ENCODE data around the gene CD46.
A peak's percentile ranks its signal among the peaks of the same experiment; 100 is the strongest.

Gene CD46

DNA sequence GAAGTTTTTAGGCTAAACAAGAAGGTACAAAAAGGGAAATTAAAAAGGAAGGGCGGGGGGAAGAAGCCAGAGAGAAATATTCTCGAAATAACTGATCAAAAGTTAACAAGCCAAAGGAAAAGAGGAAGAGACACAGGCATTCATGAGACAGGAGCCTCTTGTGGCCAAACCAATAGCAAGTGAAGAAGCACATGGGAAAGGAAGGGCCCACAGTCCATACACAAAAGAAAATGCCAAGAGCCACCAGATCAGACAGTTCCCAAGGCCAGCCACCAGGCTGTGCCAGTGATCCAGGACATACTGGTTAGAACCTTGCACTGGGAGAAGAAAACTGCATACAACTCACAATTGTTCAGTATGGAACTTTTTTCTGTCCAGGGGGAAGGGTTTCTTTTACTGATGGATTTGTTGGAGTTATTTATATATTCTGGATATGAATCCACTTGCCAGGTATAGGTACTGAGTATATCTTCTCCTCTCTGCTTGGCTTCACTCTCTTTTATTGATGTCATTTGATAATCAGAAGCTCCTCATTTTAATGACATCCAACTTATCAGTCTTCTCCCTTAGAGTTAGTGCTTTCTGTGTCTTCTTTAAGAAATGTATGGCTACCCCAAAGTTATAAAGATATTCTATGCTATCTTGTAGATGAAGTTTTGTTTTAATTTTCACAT is 76.8 kb downstream of the CD46 start:
- peak; percentile 98 for DNase-seq (ENCODE audit: low spot score)

DNA sequence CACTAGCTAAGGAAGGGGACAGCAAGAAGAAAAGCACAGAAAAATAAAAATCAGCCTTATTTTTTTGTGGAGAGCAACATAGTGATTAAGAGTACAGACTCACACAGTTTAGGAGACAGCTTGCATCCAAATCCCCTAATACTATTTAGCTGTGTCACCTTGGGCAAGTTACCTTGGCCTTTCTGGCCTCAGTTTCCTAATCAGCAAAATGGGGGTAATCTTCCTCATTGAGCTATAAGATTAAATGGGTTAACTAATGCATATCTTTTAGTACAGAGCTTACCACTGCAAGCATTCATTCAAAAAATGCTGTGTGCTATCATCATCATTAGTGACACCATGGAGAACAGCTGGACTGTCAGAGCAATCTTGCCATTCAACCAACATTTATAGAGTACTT is 77.7 kb downstream of the CD46 start:
- DNase-seq (ENCODE audit: low spot score), result no peak

DNA sequence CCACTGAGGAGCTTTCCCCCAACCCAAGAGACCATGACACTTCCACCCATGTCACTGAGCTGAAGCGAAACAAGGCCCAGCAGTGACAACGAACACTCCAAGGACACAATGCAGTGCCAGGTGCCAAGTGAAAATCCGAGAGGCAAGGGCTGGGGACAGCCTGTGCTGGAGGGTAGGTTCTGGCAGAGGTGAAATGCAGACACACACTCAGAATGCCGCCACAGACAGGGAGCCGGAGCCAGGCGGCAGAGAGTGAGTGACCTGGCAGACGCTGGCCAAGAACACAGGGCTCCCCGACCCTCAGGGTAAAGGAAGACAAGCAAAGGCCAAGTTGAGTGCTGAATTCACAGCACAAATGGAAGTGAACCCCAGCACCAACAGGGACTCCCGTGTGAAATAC is 78.9 kb downstream of the CD46 start:
- no peak for DNase-seq (ENCODE audit: low spot score)

DNA sequence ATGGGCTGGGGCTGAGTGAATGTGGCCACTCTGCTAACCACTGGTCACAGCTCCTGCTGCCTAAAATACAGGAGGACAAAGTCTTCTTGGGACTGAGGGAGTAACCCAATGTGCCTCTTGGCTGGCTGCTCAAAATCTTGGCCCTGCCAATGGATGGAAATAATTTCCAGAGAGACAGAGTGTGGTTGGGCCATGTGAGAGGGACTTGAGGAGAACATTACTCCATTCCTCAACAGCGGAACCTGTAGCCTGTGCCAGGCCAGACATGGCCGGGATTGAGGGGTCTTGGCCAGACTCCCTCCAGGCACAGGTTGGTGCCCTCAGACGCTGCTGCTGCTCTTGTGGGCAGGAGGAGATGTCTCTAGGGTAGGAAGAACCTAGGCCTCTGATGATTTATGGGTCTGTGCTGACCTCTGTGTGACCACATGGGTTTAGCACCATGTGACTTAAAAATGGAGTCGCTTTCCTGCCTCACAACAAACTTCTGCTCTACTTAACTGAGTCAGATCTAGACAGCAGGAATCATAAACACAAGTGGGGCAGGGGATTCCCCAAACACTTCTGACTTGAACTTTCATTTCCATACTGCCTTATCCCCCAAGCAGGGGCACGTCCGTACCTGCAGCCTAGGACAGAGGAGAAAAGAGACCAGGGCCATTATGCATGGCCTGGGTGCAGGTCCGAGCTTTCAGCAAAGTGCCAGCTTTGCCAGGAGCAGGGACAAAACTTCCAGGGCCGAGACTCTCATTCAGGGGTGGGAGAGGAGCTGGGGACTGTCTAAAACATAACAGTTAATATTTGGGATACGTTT is 79.9 kb downstream of the CD46 start:
- DNase-seq (ENCODE audit: low spot score), result no peak

DNA sequence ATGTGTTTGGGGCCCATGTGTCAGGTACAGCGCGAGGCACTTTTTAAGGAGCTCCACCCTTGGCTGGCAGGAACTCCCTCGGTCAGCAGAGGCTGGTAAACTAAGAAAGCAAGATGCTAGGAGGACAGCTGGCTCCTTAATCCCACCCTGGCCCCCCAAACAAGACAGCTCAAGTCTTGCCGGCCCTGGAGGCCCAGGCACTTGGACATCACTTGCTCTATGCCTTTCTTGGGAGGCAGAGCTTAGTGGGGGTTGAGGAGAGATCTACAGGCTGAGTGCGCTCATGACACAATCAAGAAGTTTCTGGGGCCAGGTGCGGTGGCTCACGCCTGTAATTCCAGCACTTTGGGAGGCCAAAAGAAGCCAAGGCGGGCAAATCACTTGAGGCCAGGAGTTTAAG is 80.9 kb downstream of the CD46 start:
- no peak for DNase-seq (ENCODE audit: low spot score)

DNA sequence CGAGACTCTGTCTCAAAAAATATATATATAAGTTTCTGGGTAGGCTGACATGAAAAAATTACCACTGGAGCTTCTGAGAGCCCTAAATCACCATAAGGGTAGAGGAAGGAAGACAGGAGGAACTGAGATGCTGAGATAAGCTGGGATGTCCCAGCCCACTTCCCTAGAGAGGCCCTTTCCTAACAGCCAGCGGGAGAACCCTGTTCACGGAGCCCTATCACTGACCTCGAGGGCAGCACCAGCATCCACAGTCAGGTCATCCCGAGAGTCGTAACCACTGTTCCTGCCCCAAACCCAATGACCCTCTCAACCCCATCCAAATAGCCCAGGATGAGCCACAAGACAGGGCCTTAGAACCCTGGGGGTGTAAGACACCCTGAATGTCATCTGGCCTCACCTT is 81.5 kb downstream of the CD46 start:
- DNase-seq (ENCODE audit: low spot score), result no peak

DNA sequence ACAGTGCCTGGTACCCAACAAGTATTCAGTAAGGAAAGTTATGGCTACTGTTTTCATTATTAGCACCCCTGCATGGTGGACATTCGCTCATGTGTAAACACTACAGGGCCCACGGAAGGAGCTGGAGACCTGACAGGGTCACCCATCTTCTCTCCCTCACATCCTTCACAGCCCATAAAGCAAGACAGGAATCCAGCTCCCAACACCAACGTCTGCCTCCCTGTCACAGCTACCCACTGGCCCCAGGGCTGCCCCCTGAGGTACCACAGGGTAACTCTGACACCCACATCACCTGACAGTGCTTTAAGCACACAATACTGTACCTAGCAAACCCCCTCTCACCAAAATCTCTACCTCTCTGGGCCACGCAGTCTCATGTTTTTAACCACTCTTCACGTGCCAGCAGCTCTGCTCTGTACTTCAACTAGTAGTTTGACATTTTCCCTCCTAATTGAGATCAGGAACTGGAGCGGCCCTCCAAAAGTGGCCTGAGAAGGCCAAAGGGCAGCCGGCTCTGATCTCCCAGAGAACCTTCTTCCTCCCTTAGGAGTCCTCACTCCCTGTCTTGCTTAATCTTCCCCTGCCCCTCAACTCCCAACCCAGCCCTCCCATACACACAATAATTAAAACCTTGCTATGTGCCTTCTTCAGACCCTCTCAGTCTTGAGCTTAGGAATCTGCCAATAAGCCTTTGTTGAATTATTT is 82.3 kb downstream of the CD46 start:
- no peak for DNase-seq (ENCODE audit: low spot score)

DNA sequence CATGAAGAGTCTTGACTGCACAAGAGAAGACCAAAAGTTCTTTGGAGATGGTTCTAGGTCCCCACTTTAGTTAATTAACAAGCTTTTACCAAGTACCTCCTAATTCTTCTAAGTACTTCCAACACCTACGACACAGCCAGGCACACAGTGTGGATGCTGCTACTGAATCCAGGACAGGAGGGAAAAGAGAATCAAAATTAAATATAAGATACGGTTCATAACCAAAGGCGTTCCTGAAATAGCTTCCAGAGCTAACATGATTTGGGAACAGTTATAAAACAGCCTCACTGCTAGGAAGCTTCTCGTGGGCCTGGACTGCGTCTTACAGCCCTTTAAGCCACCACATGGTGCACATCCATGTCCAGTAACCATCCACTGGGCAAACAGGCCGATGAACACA is 84.1 kb downstream of the CD46 start:
- DNase-seq (ENCODE audit: low spot score), result no peak

DNA sequence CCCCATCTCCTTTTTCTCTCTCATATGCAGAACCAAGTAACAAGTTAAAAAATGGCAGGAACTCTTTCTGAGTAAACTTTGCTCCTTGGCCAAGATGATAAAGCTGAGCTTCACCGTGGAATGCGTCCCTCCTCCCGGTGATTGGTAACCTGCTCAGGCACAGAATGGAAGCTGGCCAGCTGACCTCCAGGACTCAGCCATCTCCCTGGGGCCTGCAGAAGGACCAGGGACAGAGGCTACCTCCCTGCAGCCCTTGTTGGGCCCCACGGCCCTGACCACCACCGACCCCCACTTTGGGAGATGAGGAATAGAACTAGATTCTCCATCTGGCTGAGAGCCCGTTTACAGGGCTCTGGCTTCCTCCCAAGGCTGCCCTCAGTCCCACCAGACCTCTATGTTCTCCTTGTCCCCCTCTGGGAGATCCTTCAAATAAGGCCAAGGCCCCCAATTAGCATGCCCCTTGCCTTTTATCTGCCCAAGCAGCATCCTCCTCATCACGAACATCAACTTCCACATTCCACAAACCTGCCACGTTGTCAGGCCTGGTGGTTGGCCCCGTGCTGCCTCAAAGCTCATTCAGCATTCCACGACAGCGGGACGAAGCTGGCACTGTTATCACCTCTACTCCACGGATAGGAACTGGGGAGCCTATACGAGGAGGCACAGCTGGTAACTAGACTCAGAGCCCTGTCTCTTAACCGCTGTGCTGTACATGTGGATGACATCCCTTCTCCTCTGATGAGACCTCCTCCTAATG is 84.9 kb downstream of the CD46 start:
- DNase-seq (ENCODE audit: low spot score), result no peak

DNA sequence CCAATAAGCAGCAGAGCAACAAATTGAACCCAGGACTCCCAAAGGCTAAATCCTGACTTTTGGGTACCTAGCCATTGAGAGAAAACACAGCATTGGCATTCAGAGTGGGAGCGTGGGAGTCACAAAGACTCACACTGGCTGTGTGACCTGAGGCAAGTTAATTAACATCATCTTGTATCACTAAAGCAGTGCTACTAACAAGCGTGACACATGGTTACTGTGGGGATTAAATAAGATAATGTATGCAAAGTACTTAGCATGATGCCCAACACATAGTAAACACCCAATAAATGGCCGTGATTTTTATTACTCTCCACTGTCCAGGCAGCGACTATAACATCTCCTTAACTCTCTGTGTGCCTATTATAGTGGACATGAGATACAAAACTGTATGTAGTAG is 85.8 kb downstream of the CD46 start:
- no peak for DNase-seq (ENCODE audit: low spot score)

DNA sequence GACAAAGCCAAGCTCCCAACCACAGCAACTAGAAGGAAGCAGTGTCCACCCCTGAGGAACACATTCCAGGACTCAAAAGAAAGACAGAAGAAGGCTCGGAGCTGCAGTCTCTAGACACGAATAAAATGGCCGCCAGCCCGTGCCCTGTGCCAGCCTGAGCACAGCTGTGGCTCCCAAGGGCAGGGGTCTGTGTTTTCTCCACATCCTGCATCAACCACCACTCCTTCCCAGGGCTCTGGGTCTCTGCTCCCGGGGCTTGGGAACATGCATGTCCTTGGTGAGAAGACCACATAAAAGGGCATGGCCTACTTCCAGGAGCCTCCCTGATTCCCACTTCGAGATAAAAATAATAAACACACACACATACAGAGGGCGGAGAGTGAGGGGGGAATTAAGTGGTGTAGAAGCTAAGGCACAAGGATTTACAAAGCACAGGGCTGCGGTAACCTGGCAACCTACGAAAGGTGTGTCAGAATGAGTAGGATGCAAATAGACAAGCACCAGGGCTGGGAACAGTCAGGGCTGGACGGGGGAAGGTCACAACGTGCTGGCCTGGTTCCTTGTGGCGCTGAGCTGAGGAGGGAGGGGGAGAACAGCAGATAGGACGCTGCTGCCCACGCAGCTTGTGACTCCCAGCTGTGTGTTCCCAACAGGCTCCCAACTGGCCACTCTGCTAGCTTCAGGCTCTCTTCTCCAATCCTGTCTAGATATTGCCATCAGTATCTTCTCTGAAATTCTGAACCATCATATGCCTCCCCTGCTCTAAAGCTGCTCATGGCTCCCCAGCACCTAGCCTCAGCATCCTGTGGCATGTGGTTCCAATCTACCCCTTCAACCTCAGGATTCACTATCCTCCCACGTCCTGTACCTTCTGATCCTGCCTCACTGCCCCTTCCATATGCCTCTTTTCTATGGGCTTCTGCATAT is 86.6 kb downstream of the CD46 start:
- no peak for DNase-seq (ENCODE audit: low spot score)

DNA sequence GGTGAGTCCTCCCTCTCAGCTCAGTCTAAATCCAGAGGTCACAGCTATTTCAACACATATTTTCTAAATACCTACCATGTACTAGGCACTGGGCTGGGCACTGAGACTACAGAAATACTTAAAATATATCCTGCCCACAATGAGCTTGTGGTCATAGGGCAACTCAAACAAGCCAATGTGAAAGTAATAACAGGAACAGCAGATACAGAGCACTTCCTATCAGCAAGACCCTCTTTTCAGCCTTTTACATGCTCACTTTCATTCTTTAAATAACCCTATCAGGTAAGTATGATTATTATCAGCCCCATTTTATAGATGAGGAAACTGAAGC is 87.2 kb downstream of the CD46 start:
- DNase-seq (ENCODE audit: low spot score), result no peak

DNA sequence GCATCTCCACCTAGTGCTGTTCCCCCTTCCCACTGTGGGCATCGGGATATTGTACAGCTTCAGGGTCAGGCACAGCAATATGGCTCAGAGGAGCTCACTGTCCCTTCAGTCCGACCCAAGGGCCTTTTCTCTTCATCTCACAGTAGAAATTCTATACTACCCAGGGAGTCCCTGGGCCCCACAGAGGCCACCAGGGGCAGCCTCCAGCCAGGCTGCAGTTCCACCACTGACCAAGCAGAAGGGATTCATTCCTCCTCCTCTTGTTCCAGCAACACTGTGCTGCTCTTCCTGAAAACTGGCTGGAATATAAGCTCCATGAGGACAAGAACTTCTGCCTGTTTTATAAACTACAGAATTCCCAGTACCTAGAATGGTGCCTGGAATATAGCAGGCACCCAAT is 88.5 kb downstream of the CD46 start:
- DNase-seq (ENCODE audit: low spot score), result no peak

DNA sequence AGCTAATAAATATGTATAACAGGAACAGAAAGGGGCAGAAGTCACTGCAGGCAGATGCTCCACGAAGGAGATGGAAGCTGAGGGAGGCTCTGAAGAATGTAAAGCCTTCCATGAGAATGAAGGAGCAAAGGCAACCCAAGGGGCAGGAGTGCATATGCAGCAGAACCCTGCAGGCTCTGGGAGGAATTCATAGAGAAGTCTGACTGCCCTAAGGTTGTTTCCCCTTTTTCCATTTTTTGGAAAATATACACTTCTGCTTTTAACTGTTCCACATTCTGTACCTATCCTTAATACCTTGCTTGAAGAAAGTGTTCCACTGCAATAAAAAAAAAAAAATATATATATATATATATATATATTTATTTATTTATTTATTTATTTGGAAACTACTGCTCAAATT is 89.4 kb downstream of the CD46 start:
- DNase-seq (ENCODE audit: low spot score), result no peak

DNA sequence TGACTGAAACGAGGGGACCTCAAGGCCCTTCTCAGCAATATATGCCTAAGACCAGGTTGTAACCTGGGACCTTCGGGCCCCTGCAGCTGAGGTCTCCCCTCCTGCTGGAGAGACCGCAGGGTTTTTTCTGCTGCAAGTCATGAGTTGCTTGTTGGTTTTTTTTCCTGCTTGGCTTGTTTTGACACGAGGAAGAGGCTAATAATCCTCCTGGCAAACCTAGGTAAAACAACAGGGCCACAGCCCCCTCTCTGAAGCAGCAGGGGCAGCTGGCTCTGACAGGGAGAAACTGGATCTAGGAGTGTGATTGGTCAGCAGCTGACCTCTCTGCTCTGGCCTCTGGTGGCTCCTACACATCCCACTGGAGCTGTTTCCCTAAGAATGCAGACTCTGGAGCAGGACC is 90.0 kb downstream of the CD46 start:
- DNase-seq (ENCODE audit: low spot score), result no peak

DNA sequence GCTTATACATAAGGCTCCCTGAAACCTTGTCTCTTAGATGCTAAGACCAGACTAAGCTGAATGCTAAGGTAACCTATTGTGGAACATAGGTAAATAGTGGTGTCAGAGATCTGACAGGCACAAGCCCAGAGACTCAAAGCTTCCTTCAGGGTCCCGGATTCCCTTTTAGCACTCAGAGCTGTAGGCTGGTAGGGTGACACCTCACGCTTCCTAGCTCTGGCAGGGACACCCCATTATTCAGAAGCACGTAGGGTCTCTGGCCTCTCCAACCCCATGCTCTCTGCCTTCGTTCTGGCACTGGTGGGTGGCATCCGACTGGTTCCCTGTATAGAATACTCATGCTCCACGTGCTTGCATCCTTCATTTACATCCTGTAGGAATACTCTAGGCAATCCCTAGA is 90.7 kb downstream of the CD46 start:
- no peak for DNase-seq (ENCODE audit: low spot score)

DNA sequence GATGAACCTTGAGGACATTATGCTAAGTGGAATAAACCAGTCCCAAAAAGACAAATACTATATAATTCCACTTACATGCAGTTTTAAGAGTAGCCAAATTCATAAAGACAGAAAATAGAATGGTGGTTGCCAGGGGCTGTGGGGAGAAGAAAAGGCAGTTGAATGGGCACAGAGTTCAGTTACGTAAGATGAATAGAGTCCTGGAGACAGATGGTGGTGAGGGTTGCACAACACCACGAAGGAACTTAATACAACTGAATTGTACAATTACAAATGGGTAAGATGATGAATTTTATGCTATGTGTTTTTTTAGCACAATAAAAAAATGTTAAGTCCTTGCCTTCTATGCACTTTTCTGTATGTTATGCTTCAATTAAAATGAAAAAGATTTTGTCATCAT is 92.5 kb downstream of the CD46 start:
- DNase-seq (ENCODE audit: low spot score), result no peak

Data from pons (tissue), 1 donor.